GM12874 (cell line): ENCODE data around the gene C12orf75.

ENCODE experiments used
- TF ChIP-seq, protein P1 (sequence below): IDR thresholded peaks from 2 replicates; pipeline ENCODE4 v1.5.1; 2011; ENCODE audit warnings: low read depth, mild to moderate bottlenecking, control low read depth, low read length, moderate library complexity; ENCODE audit not compliant: insufficient read depth

The C12orf75 gene

DNA sequence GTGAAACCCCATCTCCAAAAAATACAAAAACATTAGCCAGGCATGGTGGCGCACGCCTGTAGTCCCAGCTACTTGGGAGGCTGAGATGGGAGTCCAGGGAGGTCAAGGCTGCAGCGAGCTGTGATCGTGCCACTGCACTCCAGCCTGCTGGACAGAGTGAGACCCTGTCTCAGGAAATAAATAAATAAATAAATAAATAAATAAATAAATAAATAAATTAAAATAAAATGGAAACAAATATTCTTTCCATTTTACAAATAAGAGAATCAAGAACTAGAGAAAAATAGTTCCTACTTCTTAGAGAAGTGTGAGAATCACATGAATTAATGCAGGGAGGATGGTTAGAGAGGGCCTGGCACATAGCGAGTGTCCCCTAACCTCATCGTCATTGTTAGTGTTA, 53.7 kb downstream of the C12orf75 start:
- TF ChIP-seq, protein P1, sequence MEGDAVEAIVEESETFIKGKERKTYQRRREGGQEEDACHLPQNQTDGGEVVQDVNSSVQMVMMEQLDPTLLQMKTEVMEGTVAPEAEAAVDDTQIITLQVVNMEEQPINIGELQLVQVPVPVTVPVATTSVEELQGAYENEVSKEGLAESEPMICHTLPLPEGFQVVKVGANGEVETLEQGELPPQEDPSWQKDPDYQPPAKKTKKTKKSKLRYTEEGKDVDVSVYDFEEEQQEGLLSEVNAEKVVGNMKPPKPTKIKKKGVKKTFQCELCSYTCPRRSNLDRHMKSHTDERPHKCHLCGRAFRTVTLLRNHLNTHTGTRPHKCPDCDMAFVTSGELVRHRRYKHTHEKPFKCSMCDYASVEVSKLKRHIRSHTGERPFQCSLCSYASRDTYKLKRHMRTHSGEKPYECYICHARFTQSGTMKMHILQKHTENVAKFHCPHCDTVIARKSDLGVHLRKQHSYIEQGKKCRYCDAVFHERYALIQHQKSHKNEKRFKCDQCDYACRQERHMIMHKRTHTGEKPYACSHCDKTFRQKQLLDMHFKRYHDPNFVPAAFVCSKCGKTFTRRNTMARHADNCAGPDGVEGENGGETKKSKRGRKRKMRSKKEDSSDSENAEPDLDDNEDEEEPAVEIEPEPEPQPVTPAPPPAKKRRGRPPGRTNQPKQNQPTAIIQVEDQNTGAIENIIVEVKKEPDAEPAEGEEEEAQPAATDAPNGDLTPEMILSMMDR, result no peak

DNA sequence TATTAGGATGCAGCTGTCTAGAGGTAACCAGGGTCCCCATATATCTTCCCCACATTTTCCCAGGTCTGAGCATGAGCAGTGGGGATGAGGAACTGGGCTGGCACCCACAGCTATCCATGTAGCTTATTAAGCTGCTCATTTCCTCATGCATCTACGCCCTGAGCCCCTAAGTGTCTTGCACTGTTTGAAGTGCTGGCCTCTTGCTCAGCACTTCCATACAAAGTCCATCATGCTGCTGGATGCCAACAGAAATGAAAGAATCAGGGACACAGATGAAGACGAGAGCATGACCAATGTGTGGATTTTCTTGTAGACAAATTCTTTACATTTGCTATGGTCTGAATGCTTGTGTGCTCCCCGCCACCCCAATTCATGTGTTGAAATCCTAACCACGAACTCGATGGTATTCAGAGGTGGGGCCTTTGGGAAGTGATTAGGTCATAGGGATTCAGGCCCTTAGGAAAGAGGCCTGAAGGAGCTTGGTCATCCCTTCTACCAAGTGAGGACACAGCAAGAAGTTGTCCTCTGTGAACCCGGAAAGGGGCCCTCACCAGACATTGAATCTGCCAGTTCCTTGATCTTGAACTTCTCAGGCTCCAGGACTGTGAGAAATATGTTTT, 54.5 kb downstream of the C12orf75 start:
- TF ChIP-seq, protein P1, result no peak

DNA sequence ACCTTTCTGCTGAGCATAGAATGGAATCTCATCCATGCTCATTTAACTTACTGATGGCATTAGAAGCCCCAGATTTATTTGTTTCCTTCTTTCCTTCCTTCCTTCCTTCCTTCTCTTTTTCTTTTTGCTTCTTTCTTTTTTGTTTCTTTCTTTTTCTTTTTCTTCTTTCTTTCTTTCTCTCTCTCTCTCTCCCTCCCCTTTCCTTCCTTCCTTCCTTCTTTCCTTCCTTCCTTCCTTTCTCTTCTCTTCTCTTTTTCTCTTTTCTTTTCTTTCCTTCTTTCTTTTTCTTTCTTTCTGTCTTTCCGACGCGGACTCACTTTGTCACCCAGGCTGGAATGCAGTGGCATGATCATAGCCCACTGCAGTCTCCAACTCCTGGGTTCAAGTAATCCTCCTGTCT, 55.9 kb downstream of the C12orf75 start:
- TF ChIP-seq, protein P1, result no peak

DNA sequence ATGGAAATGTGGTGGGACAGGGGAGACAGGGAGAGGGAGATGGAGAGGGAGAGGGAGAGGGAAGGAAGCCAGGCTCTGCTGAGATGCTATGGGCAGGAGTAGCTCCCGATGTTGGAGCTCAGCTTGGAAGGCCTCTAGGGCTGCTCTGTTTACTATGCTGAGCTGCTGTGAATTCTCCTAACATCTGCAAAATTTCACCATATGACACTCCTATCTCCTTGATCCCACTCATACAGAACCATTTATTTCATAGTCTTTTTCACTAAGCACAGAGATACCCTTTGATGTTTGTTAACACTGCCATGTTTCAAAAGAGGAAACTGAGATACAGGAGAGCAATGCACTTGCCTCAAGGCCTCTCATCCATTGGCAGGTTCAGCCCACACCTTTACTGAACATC, 60.7 kb downstream of the C12orf75 start:
- TF ChIP-seq, protein P1, result no peak

DNA sequence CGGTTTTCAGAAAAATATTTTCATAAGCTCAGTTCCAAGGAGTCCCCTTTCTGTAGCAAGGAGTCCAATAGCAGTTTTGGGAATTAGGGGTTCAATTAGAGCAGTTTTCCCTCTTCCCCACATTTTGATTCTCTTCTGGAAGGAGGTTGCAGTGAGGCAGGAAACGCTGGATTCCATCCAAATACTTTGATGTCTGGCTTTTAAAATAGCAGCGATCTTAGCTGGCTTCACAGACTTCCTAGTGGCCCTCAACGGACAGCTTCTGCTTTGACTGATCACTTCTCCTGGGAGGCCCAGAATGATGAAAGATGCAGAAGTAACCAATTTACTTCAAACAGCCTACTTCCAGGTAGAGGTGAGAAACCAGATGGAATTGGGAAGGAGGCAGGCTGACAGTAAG, 63.1 kb downstream of the C12orf75 start:
- TF ChIP-seq, protein P1, result no peak

DNA sequence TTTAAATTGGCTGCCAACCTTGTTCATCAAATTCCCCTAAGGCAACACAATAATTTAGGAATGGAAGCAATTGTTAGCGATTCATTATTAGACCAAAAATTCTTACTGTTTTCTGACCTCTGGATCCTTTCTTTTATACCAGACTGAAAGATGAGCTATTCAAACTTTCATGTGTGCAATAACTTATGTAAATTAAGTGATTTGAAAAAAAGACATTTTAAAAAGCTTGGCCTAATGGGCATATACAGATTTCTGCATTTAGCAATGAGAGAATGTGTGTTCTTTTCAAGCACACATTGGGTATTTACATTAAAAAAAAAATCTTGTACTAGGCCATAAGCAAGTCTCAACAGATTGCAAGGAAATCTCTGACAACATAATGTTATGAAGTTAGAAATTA, 65.5 kb downstream of the C12orf75 start:
- TF ChIP-seq, protein P1, result no peak

DNA sequence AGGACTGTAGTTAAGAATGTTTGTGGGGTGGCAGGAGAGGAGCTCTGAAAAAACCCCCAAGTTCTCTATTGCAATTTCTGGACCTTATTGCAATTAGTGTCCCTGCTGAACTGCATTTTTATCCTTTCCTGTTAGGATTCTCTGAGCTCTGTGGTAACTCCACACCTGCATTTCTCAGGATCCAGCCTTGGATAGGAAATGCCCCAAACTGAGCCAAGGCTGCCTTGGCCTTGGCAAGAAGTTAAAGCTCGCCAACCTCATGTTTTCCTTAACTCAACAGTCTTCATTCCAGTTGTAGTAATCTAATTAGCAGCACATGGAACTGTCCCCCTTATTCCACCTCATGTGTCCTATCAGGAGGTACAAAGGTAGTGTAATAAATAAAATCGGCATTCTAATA, 66.5 kb downstream of the C12orf75 start:
- TF ChIP-seq, protein P1, result no peak
